GM18505 (cell line): Measurements from ENCODE around the gene NDUFV2.
"Not testable (repeated sequence)": the region's sequence is repeated elsewhere in the genome, so short reads cannot be mapped to it uniquely, and the experiment has no call there.

Experiments
- ATAC-seq: cut with Tn5 transposase; IDR thresholded peaks from one replicate; pipeline ENCODE4 v1.9.1; 2021; ENCODE audit not compliant: unreplicated experiment
- POLR2A ChIP-seq: IDR thresholded peaks from 4 replicates; pipeline ENCODE4 v1.6.1; 2011; ENCODE audit warnings: borderline replicate concordance; ENCODE audit not compliant: insufficient read depth, insufficient read length; ENCODE audit errors: extremely low read depth

The NDUFV2 gene

DNA sequence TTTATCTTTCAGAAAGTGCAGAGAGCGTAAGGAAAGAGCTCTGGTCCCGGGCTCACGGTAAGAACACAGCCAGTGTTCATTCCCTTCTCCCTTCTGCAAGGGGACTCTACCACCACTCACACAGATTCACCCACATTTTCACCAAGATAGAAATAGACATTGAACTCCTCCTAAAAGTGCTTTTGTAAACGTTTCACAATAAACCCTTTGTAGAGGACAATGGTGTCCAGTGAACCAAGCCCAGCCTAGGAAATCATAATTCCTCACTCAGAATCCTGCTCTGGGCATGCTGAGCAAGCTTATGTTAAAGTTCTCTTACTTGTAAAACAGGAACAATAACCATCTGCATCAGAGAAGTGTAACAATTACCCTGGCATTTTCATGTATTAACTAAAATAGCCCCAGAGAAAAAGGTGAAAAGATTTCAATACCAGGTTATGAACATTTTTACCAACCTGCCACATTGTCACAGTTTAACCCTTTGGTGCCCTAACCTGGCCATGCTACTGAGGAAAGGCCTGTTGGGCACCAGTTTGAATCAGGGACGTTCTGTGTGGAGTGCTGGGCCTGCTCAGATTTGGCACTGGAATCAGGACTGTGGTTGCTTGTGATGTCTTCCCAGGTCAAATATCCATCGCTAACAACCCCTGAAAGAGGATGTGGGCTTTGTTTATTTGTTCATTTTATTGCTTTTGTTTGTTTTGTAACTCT, 22.5 kb upstream of the NDUFV2 start:
- TF ChIP-seq POLR2A: no peak
- ATAC-seq: no peak

DNA sequence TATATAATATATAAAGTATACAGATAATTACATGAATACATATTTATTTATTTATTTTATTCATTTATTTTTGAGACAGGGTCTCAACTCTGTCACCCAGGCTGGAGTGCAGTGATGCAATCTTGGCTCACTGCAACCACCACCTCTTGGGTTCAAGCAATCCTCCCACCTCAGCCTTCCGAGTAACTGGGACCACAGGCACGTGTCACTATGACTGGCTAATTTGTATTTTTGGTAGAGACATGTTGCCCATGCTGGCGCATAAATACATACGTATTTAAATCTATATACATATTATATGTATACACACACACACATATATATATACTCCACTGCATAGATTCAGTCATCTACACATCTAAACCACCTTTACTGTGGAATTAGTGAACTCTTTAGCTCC, 20.6 kb upstream of the NDUFV2 start:
- no peak for TF ChIP-seq POLR2A
- ATAC-seq: no peak

DNA sequence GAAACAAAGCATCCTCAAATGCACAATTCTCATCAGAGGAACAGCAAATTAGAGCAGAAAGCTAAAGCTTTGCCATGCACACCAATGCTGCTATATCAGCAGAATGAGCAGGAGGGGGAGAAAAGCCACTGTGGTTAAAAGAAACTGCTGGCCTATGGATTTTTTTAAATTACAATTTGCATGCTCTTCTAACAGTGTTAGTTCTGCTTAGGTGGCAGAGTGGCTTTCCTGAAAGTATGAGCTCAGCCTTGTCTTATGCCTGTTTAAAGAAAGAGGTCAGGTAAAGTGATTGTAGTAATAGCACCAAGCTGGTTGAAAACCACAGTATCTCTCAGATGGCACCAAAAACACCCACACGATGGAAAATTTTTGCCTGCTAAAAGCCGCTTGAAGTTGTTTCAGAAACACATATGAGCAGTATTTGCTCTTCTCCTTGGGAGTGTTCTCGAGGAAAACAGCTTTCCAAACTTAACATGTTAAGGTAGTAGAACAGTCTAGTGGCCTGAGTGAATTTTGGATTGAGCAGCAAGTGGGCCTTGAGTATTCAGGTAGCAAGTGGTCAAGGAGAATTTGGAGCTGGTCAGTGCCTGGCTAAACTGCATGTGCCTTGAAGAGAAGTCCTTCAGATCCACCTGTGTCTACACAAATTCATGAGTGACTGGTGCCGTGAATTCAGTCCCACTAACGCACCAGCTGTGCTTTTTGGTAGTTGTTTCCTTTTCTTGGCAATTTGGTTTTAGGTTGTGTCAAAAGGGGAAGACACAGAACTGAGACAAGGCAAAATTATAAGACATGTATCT, 19.6 kb upstream of the NDUFV2 start:
- peak; percentile 35 for TF ChIP-seq POLR2A
- peak; percentile 84 for ATAC-seq

DNA sequence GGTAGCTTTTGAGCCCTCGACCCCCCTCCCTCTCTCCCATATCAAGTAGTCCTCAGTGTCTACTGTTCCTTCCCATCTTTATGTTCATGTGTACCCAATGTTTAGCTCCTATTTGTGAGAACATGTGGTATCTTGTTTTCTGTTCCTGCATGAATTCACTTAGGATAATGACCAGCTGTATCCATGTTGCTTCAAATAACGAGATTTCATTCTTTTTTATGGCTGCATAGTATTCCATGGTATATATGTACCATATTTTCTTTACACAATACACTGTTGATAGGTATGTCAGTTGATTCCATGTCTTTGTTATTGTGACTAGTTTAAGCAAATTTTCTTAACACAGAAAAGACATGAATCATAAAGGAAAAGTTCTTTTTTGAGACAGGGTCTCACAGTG, 16.5 kb upstream of the NDUFV2 start:
- TF ChIP-seq POLR2A: no peak
- no peak for ATAC-seq

DNA sequence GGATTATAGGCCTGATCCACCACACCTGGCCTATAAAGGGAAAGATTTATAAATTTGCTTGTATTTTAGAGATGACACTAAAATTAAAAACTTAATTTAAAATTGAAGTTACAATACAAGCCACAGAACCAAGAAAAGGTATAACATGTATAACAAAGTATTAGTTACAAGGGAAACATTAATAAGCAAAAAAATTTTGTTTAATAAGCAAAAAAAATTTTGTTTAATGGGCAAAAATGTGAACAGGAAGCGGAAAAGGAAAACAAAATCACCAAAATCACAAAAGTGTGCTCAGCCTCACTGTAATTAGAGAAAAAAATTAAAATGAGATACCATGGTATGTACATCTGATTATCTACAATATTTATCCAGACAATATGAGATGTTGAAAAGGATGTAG, 15.9 kb upstream of the NDUFV2 start:
- no peak for ATAC-seq
- no peak for TF ChIP-seq POLR2A

DNA sequence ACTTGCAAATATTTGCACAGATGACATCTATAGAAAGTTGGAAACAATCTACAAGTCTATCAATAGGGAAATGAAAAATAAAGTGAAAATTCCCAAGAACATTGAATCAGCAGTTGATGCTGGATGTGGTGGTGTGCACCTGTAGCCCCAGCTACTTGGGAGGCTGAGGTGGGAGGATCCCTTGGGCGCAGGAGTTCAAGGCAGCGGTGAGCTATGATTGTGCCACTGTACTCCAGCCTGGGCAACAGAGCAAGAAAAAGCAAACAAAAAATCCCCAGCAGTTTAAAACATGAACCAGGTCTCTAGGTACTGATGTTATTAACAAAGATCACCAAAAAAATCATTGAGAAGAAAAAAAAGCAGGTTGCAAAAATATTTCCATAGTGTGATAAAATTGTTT, 15.4 kb upstream of the NDUFV2 start:
- ATAC-seq: no peak
- no peak for TF ChIP-seq POLR2A

DNA sequence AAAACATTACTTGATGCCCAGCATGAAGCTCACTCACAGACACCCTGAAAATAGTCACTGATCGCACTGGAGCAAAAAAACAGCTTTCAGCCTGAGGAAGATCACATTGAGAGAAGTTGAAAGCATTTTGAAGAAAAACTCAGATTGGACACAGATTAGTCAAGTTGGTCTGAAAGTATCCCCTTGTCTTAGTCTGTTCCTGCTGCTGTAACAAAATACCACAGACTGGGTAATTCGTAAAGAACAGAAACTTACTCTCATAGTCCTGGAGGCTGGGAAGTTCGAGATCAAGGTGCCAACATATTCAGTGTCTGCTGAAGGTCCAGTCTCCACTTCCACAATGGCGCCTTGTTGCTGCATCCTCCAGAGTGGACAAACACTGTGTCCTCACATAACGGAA, 14.2 kb upstream of the NDUFV2 start:
- TF ChIP-seq POLR2A: no peak
- no peak for ATAC-seq

DNA sequence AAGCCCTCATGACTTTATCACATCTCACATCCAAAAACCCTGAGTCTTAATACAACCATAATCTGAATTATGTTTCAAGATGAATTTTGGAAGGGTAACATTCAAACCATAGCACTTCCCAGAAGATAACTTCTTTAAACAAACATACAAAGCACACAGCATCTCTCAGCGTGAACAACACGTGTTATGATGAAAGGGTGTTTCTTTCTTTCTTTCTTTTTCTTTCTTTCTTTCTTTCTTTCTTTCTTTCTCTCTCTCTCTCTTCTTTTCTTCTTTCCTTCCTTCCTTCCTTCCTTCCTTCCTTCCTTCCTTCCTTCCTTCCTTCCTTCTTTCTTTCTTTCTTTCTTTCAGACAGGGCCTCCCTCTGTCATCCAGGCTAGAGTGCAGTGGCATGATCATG, 13.8 kb upstream of the NDUFV2 start:
- not testable (repeated sequence) for ATAC-seq

DNA sequence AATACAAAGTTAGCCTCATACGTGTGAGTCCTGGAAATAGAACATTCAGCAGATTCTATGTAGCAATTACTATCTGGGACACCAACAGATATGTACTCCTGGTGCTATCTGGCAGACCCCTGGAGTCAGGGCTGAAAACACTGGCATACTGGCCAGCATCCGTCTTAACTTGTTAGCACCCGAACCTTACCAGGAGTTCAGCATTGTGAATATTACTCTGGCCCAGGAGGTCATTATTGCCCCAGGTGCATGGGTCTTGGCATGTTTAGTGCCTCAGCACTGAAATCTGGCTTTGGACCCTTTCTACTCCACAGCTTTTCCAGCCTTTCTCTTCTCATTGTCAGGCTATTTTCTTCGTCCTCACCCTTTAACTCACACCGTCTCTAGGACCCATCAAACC, 11.9 kb upstream of the NDUFV2 start:
- no peak for ATAC-seq
- no peak for TF ChIP-seq POLR2A

DNA sequence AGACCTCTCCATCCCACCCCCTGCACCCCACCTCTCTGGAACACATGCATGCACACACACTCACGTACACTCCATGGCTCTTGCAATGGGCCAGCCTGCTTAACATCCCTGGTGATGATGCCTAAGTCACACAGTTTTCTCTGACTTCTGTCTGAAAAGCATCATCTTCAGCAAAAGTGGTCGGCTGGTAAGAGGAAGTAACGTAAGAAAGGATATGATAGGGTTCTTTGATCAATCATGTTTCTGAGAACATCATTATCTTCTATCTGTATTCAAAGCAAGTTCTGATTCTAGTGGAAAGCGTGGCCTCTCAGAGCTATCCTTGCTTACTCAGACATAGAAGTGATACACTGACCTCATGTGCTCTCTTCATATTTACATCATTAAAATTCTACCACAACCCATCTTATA, 11.4 kb upstream of the NDUFV2 start:
- no peak for ATAC-seq
- no peak for TF ChIP-seq POLR2A

DNA sequence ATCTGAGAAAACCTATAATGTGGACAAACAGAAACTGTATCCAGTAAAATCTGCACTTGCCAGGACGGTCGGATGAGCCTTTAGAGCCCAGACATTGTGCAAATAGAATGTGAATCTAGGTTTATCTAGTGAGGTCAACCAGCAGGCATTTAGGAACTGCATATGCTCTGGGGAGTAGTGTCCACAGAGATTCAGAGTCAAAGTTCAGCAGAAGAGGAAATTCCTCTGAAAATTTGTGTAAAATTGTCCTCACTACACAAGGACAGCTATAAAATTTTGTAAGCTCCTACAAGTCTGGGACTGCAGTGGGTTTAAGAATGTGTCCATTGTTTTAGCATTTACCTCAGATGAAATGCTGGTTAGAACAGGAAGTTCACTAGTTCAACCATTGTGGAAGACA, 9.8 kb upstream of the NDUFV2 start:
- no peak for TF ChIP-seq POLR2A
- ATAC-seq: no peak

DNA sequence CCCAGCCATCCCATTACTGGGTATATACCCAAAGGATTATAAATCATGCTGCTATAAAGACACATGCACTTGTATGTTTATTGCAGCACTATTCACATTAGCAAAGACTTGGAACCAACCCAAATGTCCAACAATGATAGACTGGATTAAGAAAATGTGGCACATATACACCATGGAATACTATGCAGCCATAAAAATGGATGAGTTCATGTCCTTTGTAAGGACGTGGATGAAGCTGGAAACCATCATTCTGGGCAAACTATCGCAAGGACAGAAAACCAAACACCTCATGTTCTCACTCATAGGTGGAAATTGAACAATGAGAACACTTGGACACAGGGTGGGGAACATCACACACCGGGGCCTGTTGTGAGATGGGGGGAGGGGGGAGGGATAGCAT, 9.4 kb upstream of the NDUFV2 start:
- not testable (repeated sequence) for ATAC-seq

DNA sequence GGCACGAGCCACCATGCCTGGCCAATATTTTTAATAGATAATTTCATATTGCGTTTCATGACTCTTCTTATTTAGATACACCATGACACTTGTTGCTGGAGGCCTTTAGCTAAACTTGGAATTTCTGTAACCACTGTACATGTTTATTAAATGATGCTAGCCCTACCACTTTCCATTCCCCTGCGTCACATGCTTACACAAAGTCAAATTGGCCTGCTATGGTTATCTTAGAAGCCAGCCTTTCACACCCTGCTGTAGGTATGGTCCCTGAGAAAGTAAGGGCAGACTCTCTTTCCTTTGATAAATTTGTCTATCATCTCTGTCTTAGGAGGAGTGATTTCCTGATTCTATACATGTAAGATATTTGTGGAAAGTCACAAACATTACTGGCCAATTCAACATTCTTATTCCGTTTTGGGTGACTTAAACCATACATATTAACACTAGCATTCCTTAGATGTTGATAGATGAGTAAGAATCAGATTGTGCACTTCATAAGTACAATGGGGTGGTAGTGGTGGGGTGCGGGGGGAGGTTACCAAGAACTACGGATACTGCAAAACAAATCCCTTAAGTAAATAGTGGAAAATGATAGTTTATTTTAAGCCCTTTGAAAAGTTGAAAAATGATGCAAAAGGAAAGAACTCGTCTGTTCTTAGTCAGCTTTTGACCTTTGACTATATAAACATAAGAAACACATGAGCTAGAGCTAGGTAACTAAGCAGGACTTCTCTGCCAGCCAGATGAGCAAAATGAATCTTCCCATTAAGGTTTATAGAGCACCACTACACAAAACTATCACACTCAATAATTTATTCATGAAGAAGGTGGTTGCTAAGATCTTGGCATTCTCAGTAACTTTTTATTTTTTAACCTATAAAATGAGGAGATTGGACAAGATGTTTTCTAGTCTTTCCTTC, 7.9 kb upstream of the NDUFV2 start:
- TF ChIP-seq POLR2A: no peak
- no peak for ATAC-seq
